K562 (cell line): ENCODE data around the gene MED13L. TPM values are rescaled to one million over a fixed set of nuclear protein-coding genes. Genes with fewer than 3 reads are reported as not detected.

Experiments used
- ATAC-seq: fragments of 200-7000 bp; cut with Tn5 transposase; 3 replicates; pipeline ENCODE4 v1.9.1; 2020; ENCODE audit warnings: moderate library complexity
- BruUV-seq: library from RNA; stranded (reverse); fragments of 400-500 nt; replicated peaks from 2 replicates; lab custom pipeline; 2021; lab: Mats Ljungman, UMichigan
- CTCF ChIA-PET: fragments of 300-600 bp; formaldehyde crosslinking; extraction: SDS; loops from one replicate; lab custom pipeline; 2021; ENCODE audit warnings: low intra/inter-chr PET ratio; lab: Yijun Ruan, JAX
- POLR2A ChIA-PET: fragments of 300-600, 350-650 bp; sonication (Branson Sonifier 250); formaldehyde crosslinking; extraction: SDS; loops from one replicate; lab custom pipeline; 2021; ENCODE audit warnings: antibody characterized with exemption, inconsistent platforms; lab: Yijun Ruan, JAX
- DNase-seq, 4 experiments: peaks; one replicate each; pipeline versions ENCODE4 v3.0.0 to v3.0.0-alpha.2; 2011 to 2018; ENCODE audit warnings: low spot score in 3 of 4, mixed read lengths in 3 of 4; ENCODE audit errors: extremely low read depth in 1 of 4
- FAIRE-seq: peaks from 2 replicates; lab custom pipeline; 2011; peaks lifted over from hg19 to GRCh38; lab: Jason Lieb, UNC
- H2AFZ ChIP-seq: 2 replicates; pipeline ENCODE4 v1.6.0; 2011; ENCODE audit warnings: low read depth, low read length, control low read depth, inconsistent platforms
- H3K27ac ChIP-seq: fragments of 200-600 bp; 3 replicates; pipeline ENCODE4 v1.8.0; 2011; ENCODE audit warnings: low read depth, mild to moderate bottlenecking, control low read depth, inconsistent platforms, low read length, moderate library complexity, mixed read lengths; ENCODE audit errors: extremely low read depth
- H3K27me3 ChIP-seq, 2 experiments: fragments of 300-600 bp in 1 of 2; 2 replicates in 1 of 2; 3 replicates in 1 of 2; pipeline versions ENCODE4 v1.6.0 to v1.8.0; 2011; ENCODE audit warnings: inconsistent platforms in 2 of 2, low read length in 2 of 2, mild to moderate bottlenecking in 1 of 2, mixed read lengths in 1 of 2, moderate library complexity in 1 of 2; ENCODE audit not compliant: control insufficient read depth in 2 of 2, insufficient read depth in 2 of 2
- H3K36me3 ChIP-seq: fragments of 300-600 bp; 3 replicates; pipeline ENCODE4 v1.8.0; 2011; ENCODE audit warnings: mild to moderate bottlenecking, low read length, inconsistent platforms; ENCODE audit not compliant: control insufficient read depth, insufficient read depth
- H3K4me1 ChIP-seq, 2 experiments: fragments of 200-600 bp in 1 of 2; replicated peaks in 1 of 2; 2 replicates in 1 of 2; 3 replicates in 1 of 2; pipeline versions ENCODE4 v1.5.1 to v1.8.0; 2011; ENCODE audit warnings: inconsistent platforms in 2 of 2, low read length in 2 of 2, mild to moderate bottlenecking in 1 of 2, mixed read lengths in 1 of 2, moderate library complexity in 1 of 2; ENCODE audit not compliant: control insufficient read depth in 2 of 2, insufficient read depth in 2 of 2
- H3K4me2 ChIP-seq: 2 replicates; pipeline ENCODE4 v1.6.1; 2011; ENCODE audit warnings: low read length, control low read depth, inconsistent platforms, mixed read lengths; ENCODE audit not compliant: insufficient read depth
- H3K4me3 ChIP-seq: fragments of 200-600 bp; sonication (generic), shearing (Covaris generic); 2 replicates; pipeline ENCODE4 v1.5.1; 2016; ENCODE audit warnings: control low read depth, inconsistent platforms
- H3K79me2 ChIP-seq: fragments of 200-600 bp; 3 replicates; pipeline ENCODE4 v1.8.0; 2011; ENCODE audit warnings: low read length, inconsistent platforms; ENCODE audit not compliant: control insufficient read depth, insufficient read depth
- H3K9ac ChIP-seq, 2 experiments: 2 replicates each; pipeline versions ENCODE4 v1.6.0 to v1.6.1; 2011; ENCODE audit warnings: low read depth in 2 of 2, low read length in 2 of 2, control low read depth in 1 of 2, inconsistent platforms in 1 of 2, mild to moderate bottlenecking in 1 of 2, mixed read lengths in 1 of 2; ENCODE audit not compliant: insufficient read depth in 1 of 2
- H3K9me1 ChIP-seq: one replicate; pipeline ENCODE4 v1.6.0; 2011; ENCODE audit warnings: inconsistent platforms, mild to moderate bottlenecking, low read length, moderate library complexity; ENCODE audit not compliant: control insufficient read depth, insufficient read depth
- H3K9me3 ChIP-seq: replicated peaks from 2 replicates; pipeline ENCODE4 v1.5.1; 2011; ENCODE audit warnings: low read depth, low read length, inconsistent platforms; ENCODE audit not compliant: control insufficient read depth, insufficient read depth
- H4K20me1 ChIP-seq: replicated peaks from 2 replicates; pipeline ENCODE4 v1.6.1; 2011; ENCODE audit warnings: low read length, inconsistent platforms, mixed read lengths; ENCODE audit not compliant: control insufficient read depth, insufficient read depth
- DIDO1 ChIP-seq: fragments of 450-650 bp; IDR thresholded peaks from 2 replicates; pipeline ENCODE4 v1.6.1; 2016; ENCODE audit warnings: low read depth, missing biosample characterization, missing genetic modification characterization
- GATA2 ChIP-seq: sonication (generic); formaldehyde crosslinking; IDR thresholded peaks from 2 replicates; pipeline ENCODE4 v1.4.0; 2020; ENCODE audit warnings: mild to moderate bottlenecking, missing genetic modification reagents
- MTA2 ChIP-seq: fragments of 450-650 bp; IDR thresholded peaks from 2 replicates; pipeline ENCODE4 v1.6.1; 2016; ENCODE audit warnings: low read depth
- POLR2G ChIP-seq: fragments of 200-400 bp; formaldehyde crosslinking; IDR thresholded peaks from 2 replicates; pipeline ENCODE4 v1.6.1; 2017; ENCODE audit warnings: low read depth, mild to moderate bottlenecking, antibody characterized with exemption, low read length, moderate library complexity
- SRSF1 ChIP-seq: fragments of 200-400 bp; formaldehyde crosslinking; IDR thresholded peaks from 2 replicates; pipeline ENCODE4 v1.6.1; 2017; ENCODE audit warnings: mild to moderate bottlenecking, low read depth, low read length, moderate library complexity
- XRCC4 ChIP-seq: IDR thresholded peaks from one replicate; pipeline ENCODE4 v1.6.1; 2011; ENCODE audit not compliant: insufficient read depth, insufficient read length; ENCODE audit errors: extremely low read depth
- WGBS: fragments of 100-300 bp; shearing (Covaris generic); methylation state at CpG from one replicate; pipeline ENCODE4 v1.1.6; 2016; ENCODE audit warnings: low coverage, mixed read lengths; ENCODE audit not compliant: insufficient coverage; ENCODE audit errors: missing lambda C conversion rate; 5-methylcytosine and 5-hydroxymethylcytosine counted together
- in situ Hi-C: fragments of 300-500 bp; cut with MboI; formaldehyde crosslinking; loops from 4 replicates; pipeline ENCODE4 v1.15.0; 2018; ENCODE audit warnings: inconsistent platforms, mixed read lengths
- intact Hi-C: fragments of 100-400 bp; cut with micrococcal nuclease; formaldehyde crosslinking; loops from 2 replicates; pipeline ENCODE4 v1.14.2; 2022
- polyA plus RNA-seq, 8 experiments: library from polyadenylated mRNA; depleted of rRNA in 4 of 8; stranded (reverse) in 5 of 8; unstranded in 3 of 8; fragments of >200 nt; fragmentation: Nextera tagmentation in 2 of 8; fragmentation: Illumina TruSeq in 1 of 8; extraction: Ambion mirVana in 2 of 8; extraction: Trizol in 1 of 8; gene quantifications; 2 replicates each; pipeline versions ENCODE4 v1.2.1 to v1.2.3, GENCODE V29; 2011 to 2014; ENCODE audit warnings: inconsistent platforms in 1 of 8, missing spikeins in 1 of 8
- total RNA-seq, 7 experiments: library from RNA; depleted of rRNA in 6 of 7; stranded (reverse); fragments of >200 nt in 6 of 7; fragmentation: Illumina TruSeq in 2 of 7; extraction: Trizol in 2 of 7; gene quantifications; 2 replicates each; pipeline versions ENCODE4 v1.2.1 to v1.2.3, GENCODE V29; 2011 to 2021; ENCODE audit warnings: low replicate concordance in 1 of 7
- TF ChIP-seq, protein P1 (sequence below): sonication (generic); formaldehyde crosslinking; IDR thresholded peaks from 2 replicates; pipeline ENCODE4 v1.8.0; 2022; ENCODE audit warnings: mild to moderate bottlenecking, low read depth, missing genetic modification reagents

Gene MED13L
- total and polyA plus RNA-seq, 9 of the 15 experiments (the other 6 are each of a cell fraction or from before 2014, with no cell fraction given) = 13.4 to 90.3 (median 36.9) TPM

DNA sequence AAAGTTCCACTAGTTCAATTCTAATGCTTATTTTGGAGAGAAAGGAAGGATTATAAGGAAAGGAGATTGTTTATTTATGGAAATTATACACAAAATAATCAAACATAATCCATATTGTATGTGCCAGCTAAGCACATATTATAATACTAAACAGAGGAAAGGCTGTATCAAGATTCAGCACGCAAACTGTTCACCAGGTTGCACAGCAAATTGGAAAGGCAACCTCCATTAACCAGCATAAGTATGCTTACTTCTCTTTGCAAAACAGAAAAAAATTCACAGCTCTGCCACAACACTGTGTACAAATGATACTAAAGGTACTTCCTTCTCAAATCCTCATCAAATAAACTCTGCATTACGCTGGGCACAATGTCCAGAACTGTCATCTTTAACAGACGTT is 146.3 kb downstream of the MED13L start:
- no peak overlapping the region for H3K4me2 ChIP-seq
- peaks cover 98% of the 10 kb centered on the region for H3K79me2 ChIP-seq
- DNase-seq = no peak
- H3K9ac ChIP-seq = no peak overlapping the region
- ChIA-PET CTCF (no interaction called here), POLR2A (interaction anchor here (1.1 to 1.7 kb wide), 2 partner anchors 12 to 40 kb away, joined by 3 to 10 read pairs; no protein-coding TSS in a partner anchor)
- H3K9me3 ChIP-seq = no peaks in the 10 kb centered on the region
- H4K20me1 ChIP-seq = peaks cover 21% of the 10 kb centered on the region; the same call in 1 of the 2 replicates
- intact Hi-C loops = no loop called here
- no peaks in the 10 kb centered on the region for H3K27me3 ChIP-seq
- H3K36me3 ChIP-seq = no peaks in the 10 kb centered on the region
- no peak overlapping the region for H3K27ac ChIP-seq
- TF ChIP-seq, protein P1, sequence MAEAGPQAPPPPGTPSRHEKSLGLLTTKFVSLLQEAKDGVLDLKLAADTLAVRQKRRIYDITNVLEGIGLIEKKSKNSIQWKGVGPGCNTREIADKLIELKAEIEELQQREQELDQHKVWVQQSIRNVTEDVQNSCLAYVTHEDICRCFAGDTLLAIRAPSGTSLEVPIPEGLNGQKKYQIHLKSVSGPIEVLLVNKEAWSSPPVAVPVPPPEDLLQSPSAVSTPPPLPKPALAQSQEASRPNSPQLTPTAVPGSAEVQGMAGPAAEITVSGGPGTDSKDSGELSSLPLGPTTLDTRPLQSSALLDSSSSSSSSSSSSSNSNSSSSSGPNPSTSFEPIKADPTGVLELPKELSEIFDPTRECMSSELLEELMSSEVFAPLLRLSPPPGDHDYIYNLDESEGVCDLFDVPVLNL (CRISPR knock-in tag) = no peak
- TF ChIP-seq XRCC4 (no peak), SRSF1 (no peak), DIDO1 (no peak), POLR2G (no peak), MTA2 (no peak), GATA2 (no peak)
- ATAC-seq = no peak
- no peaks in the 10 kb centered on the region for H3K9me1 ChIP-seq
- H3K4me3 ChIP-seq = no peak overlapping the region
- H2AFZ ChIP-seq = no peak overlapping the region
- H3K4me1 ChIP-seq = peaks cover 12 to 23% of the 10 kb centered on the region in 2 experiments
- no TSS peak for BruUV-seq
- in situ Hi-C loops = no loop called here
- FAIRE-seq = no peak
- 88% methylated on average over 3 of the region's 3 CpGs for WGBS
